ENCODE data around the gene NR1H2. TPM values are rescaled to one million over a fixed set of nuclear protein-coding genes. Genes with fewer than 3 reads are reported as not detected.
A peak's percentile ranks its signal among the peaks of the same experiment; 100 is the strongest.

Gene NR1H2
- total RNA-seq, 1 donor from 2014 or later = 100 TPM

DNA sequence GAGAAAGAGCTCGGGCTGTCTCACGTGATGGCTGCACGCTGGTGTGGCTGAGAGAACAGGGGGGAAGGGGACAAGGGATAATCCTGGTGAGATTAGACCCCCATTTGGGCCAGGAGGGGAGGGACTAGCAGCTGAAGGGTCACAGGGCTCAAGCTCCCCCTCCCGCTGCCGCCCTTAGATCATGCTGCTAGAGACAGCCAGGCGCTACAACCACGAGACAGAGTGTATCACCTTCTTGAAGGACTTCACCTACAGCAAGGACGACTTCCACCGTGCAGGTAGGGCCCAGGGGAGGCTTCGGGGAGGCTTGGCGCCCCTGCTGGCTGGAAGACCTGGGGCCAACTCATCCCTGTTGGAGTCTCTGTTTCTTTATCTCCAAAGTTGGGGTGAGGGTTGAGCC lies 3.3 kb downstream of the NR1H2 start:
- no peak for DNase-seq
- TF ChIP-seq, protein P1, sequence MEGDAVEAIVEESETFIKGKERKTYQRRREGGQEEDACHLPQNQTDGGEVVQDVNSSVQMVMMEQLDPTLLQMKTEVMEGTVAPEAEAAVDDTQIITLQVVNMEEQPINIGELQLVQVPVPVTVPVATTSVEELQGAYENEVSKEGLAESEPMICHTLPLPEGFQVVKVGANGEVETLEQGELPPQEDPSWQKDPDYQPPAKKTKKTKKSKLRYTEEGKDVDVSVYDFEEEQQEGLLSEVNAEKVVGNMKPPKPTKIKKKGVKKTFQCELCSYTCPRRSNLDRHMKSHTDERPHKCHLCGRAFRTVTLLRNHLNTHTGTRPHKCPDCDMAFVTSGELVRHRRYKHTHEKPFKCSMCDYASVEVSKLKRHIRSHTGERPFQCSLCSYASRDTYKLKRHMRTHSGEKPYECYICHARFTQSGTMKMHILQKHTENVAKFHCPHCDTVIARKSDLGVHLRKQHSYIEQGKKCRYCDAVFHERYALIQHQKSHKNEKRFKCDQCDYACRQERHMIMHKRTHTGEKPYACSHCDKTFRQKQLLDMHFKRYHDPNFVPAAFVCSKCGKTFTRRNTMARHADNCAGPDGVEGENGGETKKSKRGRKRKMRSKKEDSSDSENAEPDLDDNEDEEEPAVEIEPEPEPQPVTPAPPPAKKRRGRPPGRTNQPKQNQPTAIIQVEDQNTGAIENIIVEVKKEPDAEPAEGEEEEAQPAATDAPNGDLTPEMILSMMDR (IDR thresholded peaks at IDR 0.05) = no peak
- peaks cover 35% of the 10 kb centered on the region for H3K4me1 ChIP-seq
- ATAC-seq = no peak
- H3K27ac ChIP-seq = no peak overlapping the region
- no peak overlapping the region for H3K4me3 ChIP-seq
- H3K36me3 ChIP-seq = peaks cover 60% of the 10 kb centered on the region
- intact Hi-C loops (cut with DNase I) = no loop called here
- no peaks in the 10 kb centered on the region for H3K27me3 ChIP-seq (ENCODE audit: low read depth)
- H3K9me3 ChIP-seq = no peaks in the 10 kb centered on the region

DNA sequence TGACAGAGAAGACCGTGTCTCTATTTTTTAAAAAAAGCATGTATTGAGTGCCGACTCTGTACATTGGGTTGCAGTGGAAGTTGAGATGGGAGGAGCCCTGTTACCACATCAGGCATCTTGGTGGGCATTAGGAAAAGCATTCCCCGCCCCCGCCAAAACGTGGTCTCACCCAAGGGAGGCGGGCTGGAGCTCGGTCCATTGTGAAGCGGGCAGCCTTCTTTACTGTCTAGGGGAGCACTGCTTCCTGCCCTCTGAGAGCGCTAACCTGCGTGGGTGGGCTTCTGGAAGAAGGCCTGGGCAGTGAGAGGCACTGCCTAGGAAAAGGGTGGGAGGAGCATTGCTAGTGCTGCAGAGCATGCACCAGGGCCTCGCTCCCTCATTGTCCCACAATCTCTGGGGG lies 3.9 kb downstream of the NR1H2 start:
- ATAC-seq = no peak
- Histone ChIP-seq H3K36me3 (peaks cover 60% of the 10 kb centered on the region), H3K9me3 (no peaks in the 10 kb centered on the region), H3K27ac (no peak overlapping the region), H3K4me1 (peaks cover 40% of the 10 kb centered on the region), H3K27me3 (ENCODE audit: low read depth) (no peaks in the 10 kb centered on the region), H3K4me3 (no peak overlapping the region)
- TF ChIP-seq, protein P1 (IDR thresholded peaks at IDR 0.05) = no peak
- DNase-seq = no peak
- intact Hi-C loops (cut with DNase I) = no loop called here

DNA sequence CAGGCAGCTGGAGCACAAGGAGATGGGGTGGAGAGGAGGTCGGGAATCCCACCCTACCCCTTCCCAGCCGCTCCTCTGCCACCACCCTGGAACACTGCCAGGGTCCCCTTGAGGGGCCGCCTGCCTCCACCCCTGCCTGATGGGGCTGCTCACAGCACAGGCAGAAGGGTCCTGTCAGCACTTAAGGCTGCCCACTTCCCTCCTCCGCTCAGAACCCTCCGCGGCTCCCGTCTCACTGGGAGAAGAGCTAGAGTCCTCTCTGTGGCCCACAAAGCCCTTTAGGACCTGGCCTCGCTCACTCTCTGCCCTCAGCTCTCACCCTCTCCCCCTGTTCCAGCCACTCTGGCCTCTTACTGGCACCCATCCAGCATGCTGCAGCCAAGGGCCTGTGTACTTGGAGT lies 4.5 kb downstream of the NR1H2 start:
- TF ChIP-seq, protein P1 (IDR thresholded peaks at IDR 0.05) = no peak
- Histone ChIP-seq H3K27me3 (ENCODE audit: low read depth) (no peaks in the 10 kb centered on the region), H3K9me3 (no peaks in the 10 kb centered on the region), H3K27ac (no peak overlapping the region), H3K4me1 (peaks cover 40% of the 10 kb centered on the region), H3K36me3 (peaks cover 60% of the 10 kb centered on the region), H3K4me3 (no peak overlapping the region)
- intact Hi-C loops (cut with DNase I) = no loop called here
- ATAC-seq (no peak), DNase-seq (peak; percentile 57)

DNA sequence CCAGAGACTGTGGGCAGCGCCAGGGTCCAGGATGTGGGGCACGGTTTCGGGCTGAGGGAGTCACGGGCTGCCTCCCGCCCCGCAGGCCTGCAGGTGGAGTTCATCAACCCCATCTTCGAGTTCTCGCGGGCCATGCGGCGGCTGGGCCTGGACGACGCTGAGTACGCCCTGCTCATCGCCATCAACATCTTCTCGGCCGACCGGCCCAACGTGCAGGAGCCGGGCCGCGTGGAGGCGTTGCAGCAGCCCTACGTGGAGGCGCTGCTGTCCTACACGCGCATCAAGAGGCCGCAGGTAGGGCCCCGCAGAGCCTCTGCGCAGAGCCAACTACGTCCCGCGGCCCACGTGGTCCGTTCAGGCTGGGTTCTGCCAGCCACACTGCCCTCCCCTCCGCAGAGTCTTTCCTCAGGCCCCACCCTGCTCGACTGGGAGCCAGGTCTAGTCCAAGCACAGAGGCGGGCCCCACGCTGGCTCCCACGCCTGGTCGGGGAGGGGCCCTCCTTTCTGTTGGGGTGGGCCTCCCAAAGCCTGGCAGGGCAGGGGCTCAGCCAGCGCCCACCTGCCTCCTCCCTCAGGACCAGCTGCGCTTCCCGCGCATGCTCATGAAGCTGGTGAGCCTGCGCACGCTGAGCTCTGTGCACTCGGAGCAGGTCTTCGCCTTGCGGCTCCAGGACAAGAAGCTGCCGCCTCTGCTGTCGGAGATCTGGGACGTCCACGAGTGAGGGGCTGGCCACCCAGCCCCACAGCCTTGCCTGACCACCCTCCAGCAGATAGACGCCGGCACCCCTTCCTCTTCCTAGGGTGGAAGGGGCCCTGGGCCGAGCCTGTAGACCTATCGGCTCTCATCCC lies 5.8 kb downstream of the NR1H2 start:
- H3K4me1 ChIP-seq = peaks cover 46% of the 10 kb centered on the region
- TF ChIP-seq, protein P1 (IDR thresholded peaks at IDR 0.05) = no peak
- no peak overlapping the region for H3K4me3 ChIP-seq
- DNase-seq (no peak), ATAC-seq (no peak)
- intact Hi-C loops (cut with DNase I) = no loop called here
- no peaks in the 10 kb centered on the region for H3K27me3 ChIP-seq (ENCODE audit: low read depth)
- H3K27ac ChIP-seq = no peak overlapping the region
- no peaks in the 10 kb centered on the region for H3K9me3 ChIP-seq
- H3K36me3 ChIP-seq = peaks cover 60% of the 10 kb centered on the region

DNA sequence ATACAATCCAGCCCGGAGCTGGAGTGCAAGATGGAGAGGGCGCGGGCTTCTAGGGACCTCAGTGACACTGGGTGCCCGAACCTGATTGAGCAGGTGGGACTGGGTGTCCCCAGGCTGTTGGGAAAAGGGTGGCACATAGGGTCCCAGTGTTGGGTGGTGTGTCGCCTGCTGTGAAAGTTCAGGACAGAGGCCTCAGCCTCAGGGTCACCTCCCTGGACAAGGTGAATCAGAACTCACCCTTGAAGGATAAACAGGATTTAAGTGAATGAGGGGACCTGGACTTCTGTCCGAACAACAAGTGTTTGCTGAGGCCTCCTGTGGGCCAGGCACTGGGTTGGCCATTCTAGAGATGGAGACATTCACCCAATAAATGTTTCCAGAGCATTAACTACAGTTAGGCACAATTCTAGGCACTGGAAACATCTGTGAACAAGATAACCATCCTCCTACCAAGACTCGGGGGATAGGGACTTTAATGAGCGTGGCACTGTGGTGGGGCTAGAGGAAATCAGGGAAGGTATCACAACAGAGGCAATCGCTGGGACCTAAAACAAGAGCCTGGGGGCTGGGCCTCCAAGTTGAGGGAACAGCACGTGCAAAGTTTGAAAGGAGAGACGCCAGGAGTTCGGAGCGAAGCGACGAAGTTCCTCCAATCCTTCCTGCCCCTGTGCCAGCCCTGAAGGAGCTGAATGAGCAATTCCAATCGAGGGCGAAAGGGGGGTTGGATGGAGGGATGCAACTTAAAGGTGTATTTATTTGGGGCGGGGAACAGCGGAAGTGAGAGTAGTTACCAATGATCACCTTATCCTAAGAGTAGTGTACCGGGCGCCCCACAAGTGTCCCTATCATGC lies 7.0 kb downstream of the NR1H2 start:
- H3K4me3 ChIP-seq = peak overlapping the region; percentile 68
- H3K9me3 ChIP-seq = no peaks in the 10 kb centered on the region
- TF ChIP-seq, protein P1 (IDR thresholded peaks at IDR 0.05) = no peak
- ATAC-seq = no peak
- H3K4me1 ChIP-seq = peaks cover 42% of the 10 kb centered on the region
- DNase-seq = no peak
- peak overlapping the region; percentile 79 for H3K27ac ChIP-seq
- intact Hi-C loops (cut with DNase I) = no loop called here
- H3K27me3 ChIP-seq (ENCODE audit: low read depth) = no peaks in the 10 kb centered on the region
- peaks cover 49% of the 10 kb centered on the region for H3K36me3 ChIP-seq
